A549 (cell line): ENCODE results near the gene TRIM45. TPM values are rescaled to one million over a fixed set of nuclear protein-coding genes. Genes with fewer than 3 reads are reported as not detected.

ENCODE experiments used
- ATAC-seq, 2 experiments: fragments of 200-7000 bp in 1 of 2; fragments of >200 bp in 1 of 2; cut with Nextera tagmentation in 1 of 2; cut with Tn5 transposase in 1 of 2; 3 replicates each; pipeline versions ENCODE4 v1.8.0 to v1.9.1; 2018 to 2020; ENCODE audit warnings: mild to moderate bottlenecking in 1 of 2, moderate library complexity in 1 of 2
- CTCF ChIA-PET: fragments of 300-600 bp; sonication (Branson Sonifier 250); formaldehyde crosslinking; extraction: SDS; loops from one replicate; lab custom pipeline; 2021; ENCODE audit warnings: antibody characterized with exemption, inconsistent platforms; lab: Yijun Ruan, JAX
- POLR2A ChIA-PET: fragments of 350-600 bp; formaldehyde crosslinking; extraction: SDS; loops from one replicate; lab custom pipeline; 2021; ENCODE audit warnings: antibody characterized with exemption, inconsistent platforms; lab: Yijun Ruan, JAX
- DNase-seq, 2 experiments: peaks; one replicate each; pipeline versions ENCODE4 v3.0.0 to v3.0.0-alpha.2; 2011 to 2016; ENCODE audit warnings: low read depth in 1 of 2, low spot score in 1 of 2
- FAIRE-seq: peaks from 2 replicates; lab custom pipeline; 2011; peaks lifted over from hg19 to GRCh38; lab: Jason Lieb, UNC
- H3K27ac ChIP-seq, 2 experiments: fragments of >200 bp; sonication (Bioruptor Twin); formaldehyde crosslinking; 3 replicates each; pipeline ENCODE4 v1.5.1; 2016 to 2017
- H3K4me1 ChIP-seq: fragments of >200 bp; sonication (Bioruptor Twin); formaldehyde crosslinking; 3 replicates; pipeline ENCODE4 v1.6.1; 2016
- H3K4me2 ChIP-seq: fragments of >200 bp; sonication (Bioruptor Twin); formaldehyde crosslinking; 3 replicates; pipeline ENCODE4 v1.6.1; 2016
- H3K4me3 ChIP-seq: fragments of >200 bp; sonication (Bioruptor Twin); formaldehyde crosslinking; 3 replicates; pipeline ENCODE4 v1.5.1; 2016
- H3K9me3 ChIP-seq: fragments of >200 bp; sonication (Bioruptor Twin); formaldehyde crosslinking; 3 replicates; pipeline ENCODE4 v1.6.1; 2016
- CBX2 ChIP-seq: fragments of 200-600 bp; sonication (generic); IDR thresholded peaks from 2 replicates; pipeline ENCODE4 v1.6.1; 2016; ENCODE audit warnings: low read depth, mild to moderate bottlenecking, borderline replicate concordance
- CBX8 ChIP-seq: fragments of 200-600 bp; sonication (generic); IDR thresholded peaks from 2 replicates; pipeline ENCODE4 v1.6.1; 2016
- CHD4 ChIP-seq: fragments of 200-600 bp; sonication (generic); IDR thresholded peaks from 2 replicates; pipeline ENCODE4 v1.6.1; 2016; ENCODE audit warnings: antibody characterized with exemption, mild to moderate bottlenecking, borderline replicate concordance
- CTCF ChIP-seq: fragments of >200 bp; sonication (Bioruptor Twin); formaldehyde crosslinking; IDR thresholded peaks from 3 replicates; pipeline ENCODE4 v1.5.1; 2016
- EHF ChIP-seq: fragments of 250-450 bp; sonication (Bioruptor Pico); IDR thresholded peaks from 2 replicates; pipeline ENCODE4 v1.5.0; 2020; ENCODE audit warnings: mild to moderate bottlenecking
- EHMT2 ChIP-seq: fragments of 200-600 bp; sonication (generic); IDR thresholded peaks from 2 replicates; pipeline ENCODE4 v1.6.1; 2016; ENCODE audit warnings: antibody characterized with exemption, low read depth, mild to moderate bottlenecking, moderate library complexity
- ELK1 ChIP-seq: fragments of 150-350 bp; IDR thresholded peaks from 2 replicates; pipeline ENCODE4 v1.6.1; 2014; ENCODE audit warnings: low read depth, mild to moderate bottlenecking, low read length
- FOSB ChIP-seq: fragments of 250-450 bp; sonication (Bioruptor Pico); IDR thresholded peaks from 2 replicates; pipeline ENCODE4 v1.5.0; 2020; ENCODE audit warnings: mild to moderate bottlenecking, moderate library complexity
- FOXS1 ChIP-seq: fragments of 250-450 bp; sonication (Bioruptor Pico); IDR thresholded peaks from 2 replicates; pipeline ENCODE4 v1.5.0; 2020; ENCODE audit warnings: mild to moderate bottlenecking, moderate library complexity
- HMGXB4 ChIP-seq: fragments of 250-450 bp; sonication (Bioruptor Pico); IDR thresholded peaks from 2 replicates; pipeline ENCODE4 v1.5.0; 2021; ENCODE audit warnings: mild to moderate bottlenecking, moderate library complexity, borderline replicate concordance
- HOXB13 ChIP-seq: fragments of 250-450 bp; sonication (Bioruptor Pico); IDR thresholded peaks from 2 replicates; pipeline ENCODE4 v1.5.0; 2020; ENCODE audit warnings: low read depth, mild to moderate bottlenecking, moderate library complexity
- JUNB ChIP-seq: fragments of >200 bp; sonication (Bioruptor Twin); formaldehyde crosslinking; IDR thresholded peaks from 2 replicates; pipeline ENCODE4 v1.6.1; 2016
- MAFK ChIP-seq: fragments of 450-650 bp; IDR thresholded peaks from 2 replicates; pipeline ENCODE4 v1.6.1; 2014; ENCODE audit not compliant: partially characterized antibody
- MAZ ChIP-seq: fragments of 150-350 bp; IDR thresholded peaks from 2 replicates; pipeline ENCODE4 v1.6.1; 2014; ENCODE audit warnings: antibody characterized with exemption, low read depth, low read length, borderline replicate concordance
- NR3C1 ChIP-seq: fragments of >200 bp; sonication (Bioruptor Twin); formaldehyde crosslinking; IDR thresholded peaks from 3 replicates; pipeline ENCODE4 v1.6.1; 2017
- POLR2A ChIP-seq: IDR thresholded peaks from 2 replicates; pipeline ENCODE4 v1.6.1; 2012; ENCODE audit warnings: mild to moderate bottlenecking, low read length
- RFX5 ChIP-seq: fragments of 450-650 bp; IDR thresholded peaks from 2 replicates; pipeline ENCODE4 v1.7.1; 2014; ENCODE audit warnings: antibody characterized with exemption, mild to moderate bottlenecking, moderate library complexity
- TFCP2L1 ChIP-seq: fragments of 250-450 bp; sonication (Bioruptor Pico); IDR thresholded peaks from 2 replicates; pipeline ENCODE4 v1.5.0; 2021; ENCODE audit warnings: mild to moderate bottlenecking
- TP53 ChIP-seq: fragments of 250-450 bp; sonication (Bioruptor Pico); IDR thresholded peaks from 2 replicates; pipeline ENCODE4 v1.5.0; 2021; ENCODE audit warnings: mild to moderate bottlenecking, moderate library complexity
- USF2 ChIP-seq: fragments of 450-650 bp; IDR thresholded peaks from 2 replicates; pipeline ENCODE4 v1.6.1; 2014; ENCODE audit warnings: antibody characterized with exemption
- WGBS: methylation state at CpG from one replicate; pipeline ENCODE4 v1.1.6; 2017; ENCODE audit errors: missing lambda C conversion rate; 5-methylcytosine and 5-hydroxymethylcytosine counted together
- polyA plus RNA-seq, 4 experiments: library from polyadenylated mRNA; depleted of rRNA in 3 of 4; stranded (reverse); fragments of >200 nt; fragmentation: RNase III in 1 of 4; extraction: RNeasy Plus Mini Kit Qiagen cat#74134 plus additional on column Dnase treatment in 1 of 4; gene quantifications; 2 replicates in 3 of 4; 3 replicates in 1 of 4; pipeline ENCODE4 v1.2.3, GENCODE V29; 2011 to 2017

TRIM45 gene
- polyA plus RNA-seq, 2 of the 4 experiments (the other 2 are of a cell fraction), result 3.0 to 3.4 TPM

DNA sequence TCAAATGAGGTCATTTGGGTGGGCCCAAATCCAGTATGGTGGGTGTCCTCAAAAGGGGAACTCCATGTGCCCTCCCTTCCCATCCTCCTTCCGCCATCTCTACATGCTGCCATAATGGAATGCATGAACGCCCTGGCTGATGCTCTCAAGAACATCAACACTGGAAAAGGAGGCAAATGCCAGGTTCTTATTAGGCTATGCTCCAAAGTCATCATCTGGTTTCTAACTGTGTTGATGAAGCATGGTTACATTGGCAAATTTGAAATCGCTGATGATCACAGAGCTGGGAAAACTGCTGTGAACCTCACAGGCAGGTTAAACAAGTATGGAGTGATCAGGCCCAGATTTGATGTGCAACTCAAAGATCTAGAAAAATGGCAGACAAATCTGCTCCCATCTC is 16.6 kb upstream of the TRIM45 start:
- Histone ChIP-seq H3K4me2 (no peak overlapping the region), H3K9me3 (no peaks in the 10 kb centered on the region), H3K27ac (no peak overlapping the region), H3K4me3 (no peak overlapping the region), H3K4me1 (no peaks in the 10 kb centered on the region)
- POLR2A ChIA-PET, result no interaction called here
- FAIRE-seq (no peak), ATAC-seq (no peak), DNase-seq (no peak)
- CTCF ChIA-PET, result interaction anchor here (1.8 kb wide), 1 partner anchor 9 kb away, joined by 8 read pairs; no protein-coding TSS in a partner anchor
- TF ChIP-seq TFCP2L1 (CRISPR knock-in tag), result no peak
- no peak for TF ChIP-seq EHF (CRISPR knock-in tag)
- TF ChIP-seq USF2, result no peak
- TF ChIP-seq CTCF, result no peak
- TF ChIP-seq ELK1, result no peak
- TF ChIP-seq EHMT2, result no peak
- TF ChIP-seq FOXS1 (CRISPR knock-in tag), result no peak
- TF ChIP-seq TP53, result no peak
- TF ChIP-seq CBX2, result no peak
- 71% methylated on average over 3 of the region's 3 CpGs for WGBS

DNA sequence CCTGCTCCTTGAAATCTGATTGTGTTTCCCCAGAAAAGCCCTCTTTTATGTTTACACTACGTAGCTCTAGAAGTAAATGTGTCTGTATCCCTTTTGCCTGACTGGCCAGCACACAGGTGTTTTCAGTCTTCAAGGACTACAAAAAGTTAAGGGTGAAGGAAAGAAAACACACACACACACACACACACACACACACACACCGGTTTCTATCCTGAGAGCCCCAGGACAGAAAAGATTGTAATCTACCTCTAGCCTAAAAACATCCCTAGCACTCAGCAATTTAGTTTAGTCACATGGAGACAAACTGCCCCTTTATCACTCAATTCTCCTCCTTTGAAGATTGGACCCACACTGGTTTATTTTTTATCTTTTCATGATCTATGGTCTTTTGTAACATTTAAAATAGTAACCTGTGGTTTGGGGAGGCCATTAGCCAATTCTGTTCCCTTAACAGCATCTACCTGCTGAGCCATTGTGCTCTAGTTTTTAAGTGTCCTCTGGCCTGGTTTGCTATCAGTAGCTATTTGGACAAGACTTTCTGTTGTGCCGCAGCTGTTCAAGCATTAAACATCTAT is 15.8 kb upstream of the TRIM45 start:
- H3K9me3 ChIP-seq, result no peaks in the 10 kb centered on the region
- DNase-seq, result no peak
- FAIRE-seq, result no peak
- H3K27ac ChIP-seq, result no peak overlapping the region
- no peak for ATAC-seq
- no peak overlapping the region for H3K4me2 ChIP-seq
- H3K4me1 ChIP-seq, result no peaks in the 10 kb centered on the region
- WGBS, result 71% methylated on average over 3 of the region's 3 CpGs
- H3K4me3 ChIP-seq, result no peak overlapping the region
- TF ChIP-seq USF2, result no peak
- TF ChIP-seq JUNB, result no peak
- no peak for TF ChIP-seq POLR2A
- TF ChIP-seq NR3C1, result no peak
- TF ChIP-seq CHD4, result no peak
- no peak for TF ChIP-seq HOXB13 (CRISPR knock-in tag)
- TF ChIP-seq CBX8, result no peak
- TF ChIP-seq TFCP2L1 (CRISPR knock-in tag), result no peak
- no peak for TF ChIP-seq HMGXB4
- no peak for TF ChIP-seq FOSB (CRISPR knock-in tag)
- TF ChIP-seq ELK1, result no peak
- TF ChIP-seq RFX5, result no peak
- no peak for TF ChIP-seq MAZ
- TF ChIP-seq MAFK, result no peak
- ChIA-PET POLR2A (no interaction called here), CTCF (interaction anchor here (0.9 to 1.8 kb wide), 5 partner anchors 8 to 147 kb away, joined by 3 to 8 read pairs (median 5); no protein-coding TSS in a partner anchor)
